Fibroblast of upper back skin (primary cell): ENCODE results near the gene REPS2.

Source experiments
- DNase-seq: peaks from one replicate; pipeline ENCODE4 v3.0.0-alpha.2; 2013

Gene REPS2

GRCh38 chrX:17007134-17007768 lies 60.8 kb downstream of the REPS2 start:
- peak; percentile 43 for DNase-seq

GRCh38 chrX:17009856-17010625 lies 63.6 kb downstream of the REPS2 start:
- DNase-seq: no peak

GRCh38 chrX:17012465-17012864 lies 66.0 kb downstream of the REPS2 start:
- no peak for DNase-seq

- DNase-seq: no peak
Observed at GRCh38 chrX:17014216-17014615, 67.8 kb downstream of the REPS2 start.

GRCh38 chrX:17017134-17017533 lies 70.7 kb downstream of the REPS2 start:
- DNase-seq: no peak

- peak; percentile 38 for DNase-seq
Observed at GRCh38 chrX:17020356-17020755, 73.9 kb downstream of the REPS2 start.

GRCh38 chrX:17020851-17021821 lies 74.7 kb downstream of the REPS2 start:
- no peak for DNase-seq

- DNase-seq: peak; percentile 82
Observed at GRCh38 chrX:17021851-17022604, 75.6 kb downstream of the REPS2 start.

GRCh38 chrX:17023661-17024060 lies 77.2 kb downstream of the REPS2 start:
- DNase-seq: no peak

GRCh38 chrX:17024886-17025285 lies 78.4 kb downstream of the REPS2 start:
- DNase-seq: no peak

GRCh38 chrX:17025621-17026302 lies 79.3 kb downstream of the REPS2 start:
- no peak for DNase-seq

GRCh38 chrX:17027931-17028330 lies 81.5 kb downstream of the REPS2 start:
- DNase-seq: no peak

- DNase-seq: no peak
Observed at GRCh38 chrX:17028356-17028755, 81.9 kb downstream of the REPS2 start.

- DNase-seq: no peak
Observed at GRCh38 chrX:17030092-17030491, 83.6 kb downstream of the REPS2 start.

- DNase-seq: peak; percentile 61
Observed at GRCh38 chrX:17030580-17031270, 84.3 kb downstream of the REPS2 start.

GRCh38 chrX:17031827-17032226 lies 85.4 kb downstream of the REPS2 start:
- DNase-seq: no peak

- peak; percentile 56 for DNase-seq
Observed at GRCh38 chrX:17032351-17032750, 85.9 kb downstream of the REPS2 start.

GRCh38 chrX:17033225-17033624 lies 86.8 kb downstream of the REPS2 start:
- DNase-seq: no peak

- no peak for DNase-seq
Observed at GRCh38 chrX:17035111-17035510, 88.7 kb downstream of the REPS2 start.

- no peak for DNase-seq
Observed at GRCh38 chrX:17036171-17036961, 89.9 kb downstream of the REPS2 start.

- DNase-seq: no peak
Observed at GRCh38 chrX:17038277-17038676, 91.8 kb downstream of the REPS2 start.
